ENCODE data around the gene ALG9.

The ALG9 gene

DNA sequence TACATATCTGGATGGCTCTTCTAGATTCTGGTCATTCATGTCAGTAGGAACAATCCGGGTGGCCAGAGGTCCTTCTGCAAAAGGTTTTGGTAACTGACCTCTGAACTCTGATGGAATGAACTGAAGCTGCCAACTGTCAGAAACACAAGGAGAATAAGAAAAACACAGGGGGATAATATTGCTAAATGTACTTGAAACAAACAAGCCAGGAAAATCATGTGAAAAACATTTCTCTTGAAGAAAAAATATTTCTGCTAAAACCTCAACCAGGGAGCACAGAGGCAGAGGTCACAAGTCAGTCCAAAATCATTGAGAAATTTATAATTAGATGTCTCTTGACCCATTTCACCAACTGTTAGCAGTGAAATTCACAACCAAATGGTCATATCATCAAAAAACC is 35.2 kb downstream of the ALG9 start:
- DNase-seq (ENCODE audit: low read depth in 2 of 2) = no peak

DNA sequence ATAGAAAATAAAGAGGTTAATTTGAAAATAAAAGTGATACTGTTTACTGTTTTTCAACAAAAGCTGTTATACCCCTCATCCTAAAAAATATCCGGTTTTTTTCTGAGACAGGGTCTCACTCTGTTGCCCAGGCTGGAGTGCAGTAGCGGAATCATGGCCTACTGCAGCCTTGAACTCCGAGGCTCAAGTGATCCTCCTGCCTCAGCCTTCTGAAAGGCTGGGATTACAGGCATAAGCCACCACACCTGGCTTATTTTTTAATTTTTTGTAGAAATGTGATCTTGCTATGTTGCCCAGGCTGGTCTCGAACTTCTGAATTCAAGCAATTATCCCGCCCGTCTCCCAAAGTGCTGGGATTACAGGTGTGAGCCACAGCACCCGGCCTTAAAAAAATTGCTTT is 35.7 kb downstream of the ALG9 start:
- no peak for DNase-seq (ENCODE audit: low read depth in 2 of 2)

DNA sequence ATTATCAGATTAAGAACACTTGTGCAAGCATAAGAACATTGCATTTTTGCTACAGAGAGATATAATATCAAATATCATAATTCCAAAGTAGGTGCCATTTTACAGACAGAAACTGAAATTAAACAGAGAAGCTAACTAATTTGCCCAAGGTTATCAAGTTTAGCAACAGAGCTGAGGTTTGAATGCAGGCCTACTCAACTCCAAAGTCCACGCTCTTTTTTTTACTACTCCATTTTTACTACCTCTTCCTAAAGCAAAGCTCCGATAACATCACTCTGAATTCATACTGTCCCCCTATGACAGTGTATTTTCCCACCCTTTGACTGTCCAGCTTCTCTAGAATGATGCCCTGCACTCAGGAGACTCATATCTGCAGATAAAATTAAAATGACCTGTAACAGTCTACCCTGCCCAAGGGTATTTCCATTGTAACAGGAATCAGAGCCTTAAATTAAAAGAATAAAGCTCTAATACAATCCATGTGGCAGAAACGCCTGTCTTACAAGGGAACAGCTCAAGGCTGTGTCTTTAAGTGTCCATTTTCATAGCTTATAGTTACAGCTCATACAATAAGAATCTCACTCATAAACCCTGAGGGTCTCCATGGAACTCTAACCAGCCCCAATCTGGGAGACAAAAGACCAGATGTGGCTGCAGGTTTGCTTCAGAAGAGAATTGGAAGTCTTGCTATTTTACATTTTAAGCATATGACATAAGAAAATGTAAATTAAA is 36.8 kb downstream of the ALG9 start:
- no peak for DNase-seq (ENCODE audit: low read depth in 2 of 2)

DNA sequence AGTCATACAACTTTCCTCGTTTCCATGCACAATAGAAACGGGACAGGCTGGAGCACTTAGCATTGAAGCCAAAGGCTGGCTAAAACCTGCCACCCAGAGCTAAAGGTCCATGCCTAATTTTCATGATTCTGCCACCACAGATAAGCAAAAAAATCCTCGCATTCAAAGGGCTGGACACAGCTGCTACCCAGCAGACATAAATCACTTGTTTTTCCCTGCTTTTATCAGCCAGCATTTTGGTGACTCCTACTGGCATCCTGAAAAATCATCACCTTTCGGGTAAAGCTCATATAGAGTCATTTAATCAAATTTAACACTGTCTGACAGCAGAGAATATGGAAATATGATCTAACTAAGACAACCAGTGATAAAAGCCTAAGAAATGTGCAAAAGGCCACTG is 37.9 kb downstream of the ALG9 start:
- no peak for DNase-seq (ENCODE audit: low read depth in 2 of 2)

DNA sequence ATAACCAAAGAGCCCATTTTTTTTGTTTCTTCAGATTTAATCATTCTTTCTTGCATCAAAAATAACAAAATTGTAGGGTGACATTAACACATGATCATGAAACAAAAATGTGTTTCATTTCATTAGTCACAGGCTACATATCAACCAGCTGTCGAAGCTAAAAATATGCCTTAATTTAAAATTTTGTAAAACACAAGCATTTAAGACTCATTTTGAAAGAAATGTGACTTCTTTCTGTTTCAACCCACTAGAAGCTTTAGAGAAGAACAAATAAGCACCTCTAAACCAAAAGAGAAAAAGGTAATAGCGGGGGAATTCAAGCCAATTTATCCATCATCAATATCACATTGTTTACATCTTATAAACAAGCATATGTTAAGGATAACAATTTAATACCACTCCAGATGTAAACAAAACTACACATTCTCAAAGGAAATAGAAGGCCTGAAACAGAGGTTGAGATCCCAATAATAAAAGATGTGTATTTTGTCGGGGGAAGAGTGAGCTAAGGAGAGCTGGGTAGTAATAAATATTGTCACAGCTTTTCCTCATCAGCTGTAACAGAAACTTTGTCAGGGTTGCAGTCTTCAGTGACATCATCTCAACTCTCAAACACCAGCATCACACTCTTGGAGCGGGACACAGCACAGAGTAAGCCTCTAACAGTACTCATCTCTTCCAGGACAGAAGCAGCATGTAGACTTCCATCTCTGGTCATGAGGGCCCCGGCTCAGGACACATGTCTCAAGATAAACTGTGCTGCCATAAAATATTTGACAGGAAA is 42.0 kb downstream of the ALG9 start:
- DNase-seq (ENCODE audit: low read depth in 2 of 2) = no peak

DNA sequence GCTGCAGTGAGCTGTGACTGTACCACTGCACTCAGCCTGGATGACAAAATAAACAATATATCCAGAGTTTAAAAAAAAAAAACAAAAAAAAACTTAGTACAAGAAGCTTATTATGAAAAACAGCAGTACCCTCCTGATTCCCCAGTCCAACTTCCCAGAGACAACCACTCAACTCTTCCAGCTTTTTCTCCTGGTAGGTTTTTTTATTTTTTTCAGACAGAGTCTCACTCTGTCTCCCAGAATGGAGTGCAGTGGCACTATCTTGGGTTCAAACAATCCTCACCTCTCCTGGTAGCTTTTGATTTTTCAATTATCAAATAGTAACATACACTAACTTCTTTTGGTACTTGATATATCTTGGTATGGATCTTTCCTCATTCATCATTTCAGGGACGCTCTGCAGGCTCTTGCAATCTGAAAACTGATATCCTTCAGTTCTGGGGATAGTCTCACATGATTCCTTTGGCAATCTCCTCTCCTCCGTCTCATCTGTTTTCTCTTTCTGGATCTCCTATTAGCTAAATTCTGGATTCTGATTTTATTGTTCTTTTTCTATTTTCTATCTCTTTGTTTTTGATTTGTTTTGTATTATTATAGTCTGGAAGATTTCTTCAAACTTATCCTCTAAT is 44.9 kb downstream of the ALG9 start:
- no peak for DNase-seq (ENCODE audit: low read depth in 2 of 2)

DNA sequence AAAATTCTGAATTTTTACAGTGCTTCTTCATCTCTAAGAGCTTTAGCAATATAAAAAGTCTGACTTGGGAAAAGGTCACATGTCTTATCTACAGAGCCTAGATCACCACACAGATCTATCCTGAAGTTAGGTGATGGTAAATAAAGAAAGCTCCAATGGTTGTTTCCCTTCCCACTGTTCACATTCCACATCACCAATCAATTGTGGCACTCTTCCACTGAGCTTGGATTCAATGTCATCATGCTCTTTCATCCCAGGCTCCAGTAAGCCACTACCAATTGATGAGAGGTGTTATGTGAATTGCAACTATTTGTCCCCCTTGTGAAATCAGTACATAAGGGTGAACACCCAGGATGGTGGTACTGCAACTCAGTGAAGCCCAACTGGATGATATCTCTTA is 47.8 kb downstream of the ALG9 start:
- DNase-seq (ENCODE audit: low read depth in 2 of 2) = no peak

DNA sequence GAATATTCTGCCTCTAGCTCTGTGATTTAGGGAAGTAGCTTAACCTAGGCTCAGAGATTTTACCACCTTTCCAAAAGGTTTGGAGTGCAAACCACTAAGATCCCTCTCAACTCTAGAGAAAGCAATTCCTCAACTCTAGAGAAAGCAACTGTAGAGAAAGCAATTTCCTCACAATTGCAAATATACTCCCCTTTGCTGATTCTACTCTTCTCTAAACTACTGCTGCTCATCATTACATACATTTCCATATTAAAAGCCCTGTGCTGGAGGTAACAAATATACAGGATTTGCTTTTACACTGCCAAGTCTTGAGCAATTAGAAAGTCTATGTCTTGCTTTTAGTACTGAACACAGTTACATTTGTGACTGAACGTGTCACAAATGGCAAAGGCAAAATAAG is 48.2 kb downstream of the ALG9 start:
- DNase-seq (ENCODE audit: low read depth in 2 of 2) = no peak

DNA sequence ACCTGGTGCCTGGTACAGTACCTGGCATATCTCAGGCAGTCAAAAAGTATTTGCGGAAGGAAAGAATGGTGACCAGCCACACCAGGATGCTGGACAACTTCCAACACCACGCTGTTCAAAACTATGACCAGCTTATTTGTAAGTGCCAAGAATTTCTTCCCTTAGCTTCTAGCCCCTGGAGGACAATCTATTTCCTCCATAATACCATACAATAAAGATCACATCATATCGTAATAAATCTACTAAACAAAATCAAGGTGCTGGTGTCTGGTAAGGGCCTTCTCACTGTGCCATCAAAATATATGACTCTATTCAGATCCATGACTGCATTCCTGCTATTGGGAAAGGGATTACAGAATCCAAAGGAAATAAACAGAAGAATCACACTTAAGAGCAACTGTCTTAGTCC is 51.5 kb downstream of the ALG9 start:
- DNase-seq (ENCODE audit: low read depth in 2 of 2) = no peak

DNA sequence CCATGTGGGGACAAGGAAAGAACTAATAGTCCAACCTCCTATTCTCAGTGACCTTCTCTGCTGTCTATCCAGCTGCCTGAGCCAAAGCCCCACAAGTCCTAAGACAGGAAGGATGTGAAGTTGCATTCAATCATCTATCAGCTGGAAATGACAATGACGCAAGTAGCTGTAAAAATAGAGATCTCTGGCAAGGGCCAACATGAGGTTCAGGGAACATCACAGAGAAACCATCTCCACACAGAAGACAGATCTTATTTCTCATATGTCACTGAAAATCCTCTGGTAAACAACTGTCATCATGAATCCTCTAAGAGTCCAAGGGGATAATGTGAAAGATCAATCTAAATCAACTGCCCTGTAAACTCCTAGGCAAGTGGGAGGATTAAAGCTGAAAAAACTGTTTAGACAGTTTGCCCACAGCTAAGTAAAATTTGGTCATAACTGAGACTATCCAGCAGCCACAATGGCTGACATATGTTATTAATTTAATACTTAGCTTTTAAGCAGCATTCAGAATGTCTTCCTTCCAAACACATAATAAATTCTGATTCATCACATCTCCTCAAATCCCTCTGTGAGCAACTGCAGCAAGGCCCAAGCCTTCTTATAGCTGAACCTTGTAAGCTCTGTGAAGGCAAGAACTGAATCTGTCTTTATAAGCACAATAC is 52.1 kb downstream of the ALG9 start:
- DNase-seq (ENCODE audit: low read depth in 2 of 2) = no peak

DNA sequence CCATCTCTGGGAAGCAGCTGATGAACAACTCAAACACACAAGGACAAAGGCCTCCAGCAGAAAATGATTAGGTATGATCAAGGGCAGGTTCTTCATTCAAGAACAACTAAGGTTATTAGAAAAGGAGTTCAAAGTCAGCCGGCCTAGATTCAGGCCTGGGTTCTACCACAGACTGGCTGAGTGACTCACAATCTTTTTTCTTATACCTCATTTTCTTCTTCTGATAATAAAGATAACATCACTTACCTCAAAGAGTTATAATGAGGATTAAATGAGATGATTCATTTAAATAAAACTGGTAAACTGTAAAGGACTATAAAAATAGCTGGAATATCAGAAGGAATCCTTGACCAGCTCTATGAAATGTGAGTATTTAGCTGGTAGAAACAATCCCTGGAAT is 55.9 kb downstream of the ALG9 start:
- DNase-seq (ENCODE audit: low read depth in 2 of 2) = no peak

DNA sequence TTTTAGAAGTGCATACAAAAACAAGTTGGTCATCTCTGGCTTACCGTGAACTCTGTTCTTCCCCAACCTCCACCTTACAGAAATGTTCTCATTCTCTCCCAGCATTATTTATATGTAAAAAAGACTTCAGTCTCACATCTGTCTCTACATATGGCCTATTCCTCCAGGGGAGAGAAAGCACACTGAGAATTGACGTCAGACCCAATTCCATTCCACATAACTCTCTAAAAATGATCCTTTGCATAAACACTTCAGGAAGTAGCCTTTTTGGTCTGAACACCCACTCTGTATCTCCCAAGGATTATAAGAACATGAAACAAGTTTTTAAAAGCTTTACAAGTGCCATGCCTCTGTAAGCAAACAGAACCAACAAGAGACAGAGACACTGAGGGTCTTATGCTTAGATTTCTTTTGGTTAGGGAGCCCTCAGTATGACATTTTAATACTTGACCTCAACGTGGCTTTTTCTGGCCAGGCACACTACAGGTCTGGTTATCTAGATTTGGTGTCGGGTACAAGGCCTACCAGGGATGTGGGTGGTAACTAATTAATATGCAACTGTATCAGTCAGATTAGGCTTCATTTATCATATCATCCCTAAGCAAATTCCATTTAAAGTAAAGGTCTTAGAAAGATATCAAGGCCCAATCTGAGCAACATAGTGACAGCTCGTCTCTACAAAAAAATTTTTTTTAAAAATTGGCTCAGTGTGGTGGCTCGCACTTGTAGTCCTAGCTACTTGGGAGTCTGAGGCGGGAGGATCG is 56.6 kb downstream of the ALG9 start:
- no peak for DNase-seq (ENCODE audit: low read depth in 2 of 2)

DNA sequence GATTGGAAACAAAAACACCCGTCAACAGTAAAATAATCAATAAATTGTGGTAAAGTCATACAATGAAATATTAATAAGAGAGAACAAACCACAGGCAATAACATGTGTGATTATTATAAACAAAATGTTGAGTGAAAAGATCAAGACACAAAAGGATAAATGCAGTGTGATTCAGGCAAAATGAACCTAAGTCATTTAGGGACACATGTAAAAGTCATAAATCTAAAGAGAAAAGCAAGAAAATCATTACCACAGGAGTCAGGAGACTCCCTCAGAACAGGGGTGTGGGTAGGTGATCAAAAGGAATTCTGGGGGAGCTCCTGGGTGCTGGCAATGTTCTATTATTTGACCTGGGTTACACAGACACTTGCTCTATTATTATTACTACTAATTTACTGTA is 57.3 kb downstream of the ALG9 start:
- DNase-seq (ENCODE audit: low read depth in 2 of 2) = no peak

DNA sequence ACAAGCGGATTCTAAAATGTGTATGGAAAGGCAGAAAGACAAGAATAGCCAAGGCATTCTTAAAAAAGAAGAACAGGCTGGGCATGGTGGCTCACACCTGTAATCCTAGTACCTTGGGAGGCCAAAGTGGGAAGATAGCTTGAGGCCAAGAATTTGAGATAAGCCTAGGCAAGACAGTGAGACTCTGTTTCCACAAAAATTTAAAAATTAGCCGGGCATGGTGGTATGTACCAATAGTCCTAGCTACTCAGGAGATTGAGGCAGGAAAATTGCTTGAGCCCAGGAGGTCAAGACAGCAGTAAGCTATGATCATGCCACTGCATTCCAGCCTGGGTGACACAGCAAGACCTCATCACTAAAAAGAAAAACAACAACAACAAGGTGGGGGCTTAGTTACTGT is 59.2 kb downstream of the ALG9 start:
- DNase-seq (ENCODE audit: low read depth in 2 of 2) = no peak

DNA sequence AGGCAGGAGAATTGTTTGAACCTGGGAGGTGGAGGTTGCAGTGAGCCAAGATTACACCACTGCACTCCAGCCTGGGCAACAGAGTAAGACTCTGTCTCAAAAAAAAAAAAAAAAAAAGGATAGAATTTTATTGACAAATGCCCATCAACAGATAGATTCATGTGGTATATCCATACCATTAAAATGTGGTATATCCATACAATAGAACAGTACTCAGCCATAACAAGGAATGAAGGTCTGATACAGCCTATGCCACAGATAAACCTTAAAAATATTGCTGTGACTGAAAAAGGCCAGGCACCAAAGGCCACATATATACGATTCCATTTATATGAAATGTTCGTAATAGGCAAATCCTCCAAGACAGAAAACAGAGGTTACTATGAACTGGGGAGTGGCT is 59.9 kb downstream of the ALG9 start:
- DNase-seq (ENCODE audit: low read depth in 2 of 2) = no peak

DNA sequence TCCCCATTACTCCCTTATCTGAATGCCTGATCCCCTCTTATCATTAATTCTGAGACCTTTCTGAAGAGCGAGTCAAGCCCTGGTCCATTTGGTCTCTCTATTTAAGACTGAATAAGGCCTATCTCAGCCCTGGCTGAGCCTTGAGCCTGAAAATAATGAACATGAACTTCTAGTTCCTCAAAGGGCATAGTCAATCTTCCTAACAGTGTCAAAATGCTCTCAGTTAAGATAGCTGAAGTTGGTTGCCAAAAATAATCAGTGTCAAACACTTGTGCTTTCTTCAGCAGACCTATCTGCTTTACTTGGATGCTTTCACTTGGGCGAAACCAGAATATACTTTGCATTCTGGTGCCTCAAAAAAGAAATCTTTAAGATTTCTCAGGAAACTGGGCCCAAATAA is 62.5 kb downstream of the ALG9 start:
- no peak for DNase-seq (ENCODE audit: low read depth in 2 of 2)

DNA sequence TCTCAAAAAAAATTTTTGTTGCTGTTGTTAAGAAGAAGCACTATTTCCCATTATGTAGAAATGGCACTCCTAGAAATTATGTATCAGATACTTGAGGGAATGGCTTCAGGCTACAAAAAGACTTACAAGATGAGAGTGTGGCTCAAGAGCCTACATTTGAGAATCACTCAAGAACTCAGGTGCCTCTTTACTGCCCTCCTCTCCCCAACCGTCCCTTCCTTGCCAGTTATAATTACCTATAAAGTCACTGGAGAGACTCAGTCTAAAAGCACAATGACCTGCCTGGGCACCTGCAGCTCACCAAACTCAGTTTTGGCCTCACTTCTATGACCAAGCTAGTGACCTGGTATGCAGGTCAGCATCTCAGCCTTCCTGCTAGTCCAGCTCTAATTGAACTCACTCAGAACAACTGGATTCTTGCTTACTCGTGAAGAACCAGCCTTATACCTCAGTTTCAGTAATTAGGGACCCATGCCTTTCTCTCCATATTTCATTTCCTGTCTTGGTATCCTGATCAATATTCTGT is 63.3 kb downstream of the ALG9 start:
- DNase-seq (ENCODE audit: low read depth in 2 of 2) = no peak

DNA sequence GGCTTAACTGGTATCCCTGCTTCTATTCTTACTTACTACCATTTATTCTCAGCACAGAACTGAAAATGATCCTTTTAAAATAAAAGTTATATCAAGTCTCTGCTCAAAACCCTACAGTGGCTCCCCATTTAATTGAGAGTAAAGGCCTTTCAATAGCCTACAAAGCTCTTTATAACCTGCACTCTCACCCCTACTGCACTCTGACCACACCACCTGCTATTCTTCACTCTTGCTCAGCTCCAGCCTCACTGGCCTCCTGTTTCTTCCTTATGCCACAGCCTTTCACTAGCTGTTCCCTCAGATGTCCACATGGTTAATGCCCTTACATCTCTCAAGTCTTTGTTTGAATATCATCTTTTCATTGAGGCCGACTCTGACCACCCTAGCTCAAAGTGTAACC is 64.3 kb downstream of the ALG9 start:
- DNase-seq (ENCODE audit: low read depth in 2 of 2) = no peak

DNA sequence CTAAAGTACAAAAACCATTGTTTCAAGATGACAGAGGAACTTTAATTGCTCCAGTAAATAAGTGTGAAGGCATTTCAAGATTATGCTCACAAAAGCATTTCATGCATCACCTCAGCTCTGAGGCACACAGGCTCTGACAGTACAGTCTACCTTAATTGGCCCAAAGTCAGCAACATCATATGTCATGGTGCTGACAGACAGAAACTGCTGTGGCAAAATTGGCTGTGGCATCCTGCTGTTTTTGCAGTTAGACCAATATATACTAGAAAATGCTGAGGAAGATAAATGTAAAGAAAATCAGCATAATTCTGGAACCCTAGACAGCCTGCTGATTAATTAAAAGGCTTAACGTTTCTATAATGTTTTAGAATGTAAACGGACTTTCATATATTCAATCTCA is 70.2 kb downstream of the ALG9 start:
- no peak for DNase-seq (ENCODE audit: low read depth in 2 of 2)

DNA sequence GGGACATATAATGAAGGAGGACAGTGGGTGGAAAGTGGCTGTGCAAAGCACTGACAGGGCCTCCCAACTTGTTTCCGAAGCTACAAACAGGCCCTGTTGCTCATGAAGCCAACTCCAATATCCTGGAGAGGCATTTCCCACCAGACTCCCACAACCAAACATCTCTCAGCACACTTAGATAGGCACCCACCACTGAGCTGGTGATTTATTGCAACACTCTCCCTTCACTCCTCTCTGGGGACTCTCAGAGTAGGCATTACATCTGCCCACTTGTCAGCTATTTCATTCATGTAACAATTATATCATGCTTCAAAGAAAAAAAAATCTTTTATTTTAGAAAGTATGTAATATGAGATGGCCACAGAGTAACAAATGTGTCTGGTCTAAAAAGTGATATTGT is 73.1 kb downstream of the ALG9 start:
- no peak for DNase-seq (ENCODE audit: low read depth in 2 of 2)

DNA sequence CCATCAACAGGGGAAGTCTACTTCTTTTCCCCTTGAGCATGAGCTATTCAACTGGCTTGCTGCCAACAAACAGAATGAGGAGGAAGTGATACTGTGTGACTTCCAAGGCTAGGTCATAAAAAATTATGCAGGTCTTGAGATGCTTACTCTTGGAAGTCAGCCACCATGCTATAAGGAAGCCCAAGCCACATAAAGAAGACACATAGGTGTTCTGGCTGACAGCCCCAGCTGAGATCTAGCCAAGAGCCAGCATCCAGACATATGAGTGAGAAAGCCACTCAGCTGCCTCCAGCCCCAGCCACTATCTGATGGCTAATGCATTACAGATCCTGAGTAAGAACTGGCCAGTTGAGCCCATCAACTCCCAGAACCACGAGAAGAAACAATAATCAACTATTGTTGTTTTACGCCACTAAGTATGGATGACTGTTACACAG is 74.2 kb downstream of the ALG9 start:
- DNase-seq (ENCODE audit: low read depth in 2 of 2) = no peak

DNA sequence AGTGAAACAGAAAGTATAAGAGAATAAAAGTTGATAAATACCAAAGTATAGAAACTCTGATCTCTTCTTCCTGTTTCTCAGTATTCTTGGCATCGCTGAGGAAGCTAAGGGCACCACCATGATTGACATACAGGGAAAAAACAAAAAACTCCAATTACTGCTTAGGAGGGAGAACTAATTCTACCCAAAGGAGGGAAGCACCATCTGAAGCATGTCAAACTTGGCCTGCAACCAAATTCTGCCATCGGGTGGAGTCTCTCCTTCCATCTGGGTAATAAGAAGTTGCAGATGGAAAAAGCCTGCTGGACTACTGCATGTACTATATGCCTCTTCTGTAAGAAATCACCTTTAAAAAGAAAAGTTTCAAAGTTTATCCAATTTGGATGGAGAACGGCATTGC is 74.7 kb downstream of the ALG9 start:
- DNase-seq (ENCODE audit: low read depth in 2 of 2) = no peak
